Mesothelial cell of epicardium (in vitro differentiated cells): ENCODE data around the gene C9orf72. TPM values are rescaled to one million over a fixed set of nuclear protein-coding genes. Genes with fewer than 3 reads are reported as not detected.
A peak's percentile ranks its signal among the peaks of the same experiment; 100 is the strongest.

Source experiments
- DNase-seq, 2 experiments: peaks; one replicate each; pipeline ENCODE4 v3.0.0; 2021; ENCODE audit warnings: low spot score in 2 of 2; ENCODE audit not compliant: unreplicated experiment in 2 of 2
- H3K27ac Mint-ChIP-seq: 2 replicates; pipeline ENCODE4 v1.8.0; 2021; ENCODE audit warnings: mixed read lengths
- H3K27me3 Mint-ChIP-seq: 2 replicates; pipeline ENCODE4 v1.8.0; 2021; ENCODE audit warnings: low read depth, mixed read lengths
- H3K36me3 Mint-ChIP-seq: 2 replicates; pipeline ENCODE4 v1.8.0; 2021; ENCODE audit warnings: mixed read lengths
- H3K4me1 Mint-ChIP-seq: 2 replicates; pipeline ENCODE4 v1.8.0; 2021; ENCODE audit warnings: mixed read lengths
- H3K4me3 Mint-ChIP-seq: 2 replicates; pipeline ENCODE4 v1.8.0; 2021; ENCODE audit warnings: mild to moderate bottlenecking, moderate library complexity, mixed read lengths
- H3K9me3 Mint-ChIP-seq: 2 replicates; pipeline ENCODE4 v1.8.0; 2021; ENCODE audit warnings: mixed read lengths
- total RNA-seq: library from RNA; stranded (reverse); gene quantifications from 3 replicates; pipeline ENCODE4 v1.2.1, GENCODE V29; 2021
- TF ChIP-seq, protein P1 (sequence below): fragments of 200-600 bp; sonication (generic); IDR thresholded peaks from one replicate; pipeline ENCODE4 v1.5.0; 2021; ENCODE audit warnings: antibody characterized with exemption; ENCODE audit not compliant: unreplicated experiment

Gene C9orf72
- total RNA-seq, 1 donor from 2014 or later, result 22.0 TPM

DNA sequence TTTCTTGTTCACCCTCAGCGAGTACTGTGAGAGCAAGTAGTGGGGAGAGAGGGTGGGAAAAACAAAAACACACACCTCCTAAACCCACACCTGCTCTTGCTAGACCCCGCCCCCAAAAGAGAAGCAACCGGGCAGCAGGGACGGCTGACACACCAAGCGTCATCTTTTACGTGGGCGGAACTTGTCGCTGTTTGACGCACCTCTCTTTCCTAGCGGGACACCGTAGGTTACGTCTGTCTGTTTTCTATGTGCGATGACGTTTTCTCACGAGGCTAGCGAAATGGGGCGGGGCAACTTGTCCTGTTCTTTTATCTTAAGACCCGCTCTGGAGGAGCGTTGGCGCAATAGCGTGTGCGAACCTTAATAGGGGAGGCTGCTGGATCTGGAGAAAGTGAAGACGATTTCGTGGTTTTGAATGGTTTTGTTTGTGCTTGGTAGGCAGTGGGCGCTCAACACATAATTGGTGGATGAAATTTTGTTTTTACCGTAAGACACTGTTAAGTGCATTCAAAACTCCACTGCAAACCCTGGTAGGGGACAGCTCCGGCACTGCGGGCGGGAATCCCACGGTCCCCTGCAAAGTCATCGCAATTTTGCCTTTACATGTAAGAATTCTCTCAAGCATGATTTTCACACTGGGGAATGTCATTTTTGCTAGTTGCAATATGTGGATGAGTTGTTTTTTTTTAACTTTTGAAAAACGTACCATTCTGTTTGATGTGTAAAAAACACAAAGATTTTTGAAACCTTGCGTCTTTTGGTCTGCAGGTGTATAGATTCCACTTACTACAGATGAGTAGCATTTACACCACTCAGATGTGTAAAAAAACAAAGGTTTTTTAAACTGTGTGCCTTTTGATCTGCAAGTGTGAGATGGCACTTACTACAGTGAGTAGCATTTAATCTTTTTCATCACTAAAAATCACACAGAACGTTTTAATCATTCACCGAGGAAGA lies 631 bp upstream of the C9orf72 start:
- TF ChIP-seq, protein P1, sequence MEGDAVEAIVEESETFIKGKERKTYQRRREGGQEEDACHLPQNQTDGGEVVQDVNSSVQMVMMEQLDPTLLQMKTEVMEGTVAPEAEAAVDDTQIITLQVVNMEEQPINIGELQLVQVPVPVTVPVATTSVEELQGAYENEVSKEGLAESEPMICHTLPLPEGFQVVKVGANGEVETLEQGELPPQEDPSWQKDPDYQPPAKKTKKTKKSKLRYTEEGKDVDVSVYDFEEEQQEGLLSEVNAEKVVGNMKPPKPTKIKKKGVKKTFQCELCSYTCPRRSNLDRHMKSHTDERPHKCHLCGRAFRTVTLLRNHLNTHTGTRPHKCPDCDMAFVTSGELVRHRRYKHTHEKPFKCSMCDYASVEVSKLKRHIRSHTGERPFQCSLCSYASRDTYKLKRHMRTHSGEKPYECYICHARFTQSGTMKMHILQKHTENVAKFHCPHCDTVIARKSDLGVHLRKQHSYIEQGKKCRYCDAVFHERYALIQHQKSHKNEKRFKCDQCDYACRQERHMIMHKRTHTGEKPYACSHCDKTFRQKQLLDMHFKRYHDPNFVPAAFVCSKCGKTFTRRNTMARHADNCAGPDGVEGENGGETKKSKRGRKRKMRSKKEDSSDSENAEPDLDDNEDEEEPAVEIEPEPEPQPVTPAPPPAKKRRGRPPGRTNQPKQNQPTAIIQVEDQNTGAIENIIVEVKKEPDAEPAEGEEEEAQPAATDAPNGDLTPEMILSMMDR, result no peak
- Mint-ChIP-seq H3K9me3 (peaks cover 9% of the 10 kb centered on the region), H3K4me3 (peak overlapping the region; percentile 97), H3K27ac (peak overlapping the region; percentile 100), H3K27me3 (no peaks in the 10 kb centered on the region), H3K36me3 (peaks cover 2% of the 10 kb centered on the region), H3K4me1 (peaks cover 29% of the 10 kb centered on the region)
- peak; percentile 74 to 83 for DNase-seq

DNA sequence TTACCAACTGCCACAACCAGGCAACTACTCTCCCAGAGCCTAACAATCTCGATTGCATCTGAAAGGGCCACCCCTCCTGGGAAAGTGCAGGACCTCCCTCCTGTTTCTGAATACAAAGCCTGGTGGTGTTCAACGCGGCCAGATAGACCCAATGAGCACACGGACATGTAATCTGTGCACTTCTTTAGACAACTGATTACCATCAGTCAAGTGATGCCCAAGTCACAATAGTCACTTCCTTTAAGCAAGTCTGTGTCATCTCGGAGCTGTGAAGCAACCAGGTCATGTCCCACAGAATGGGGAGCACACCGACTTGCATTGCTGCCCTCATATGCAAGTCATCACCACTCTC lies 739 bp downstream of the C9orf72 start:
- TF ChIP-seq, protein P1, result no peak
- DNase-seq, result no peak
- no peaks in the 10 kb centered on the region for H3K27me3 Mint-ChIP-seq
- H3K36me3 Mint-ChIP-seq, result no peaks in the 10 kb centered on the region
- peaks cover 29% of the 10 kb centered on the region for H3K4me1 Mint-ChIP-seq
- H3K27ac Mint-ChIP-seq, result peak overlapping the region; percentile 92
- H3K4me3 Mint-ChIP-seq, result peak overlapping the region; percentile 85
- H3K9me3 Mint-ChIP-seq, result no peaks in the 10 kb centered on the region

DNA sequence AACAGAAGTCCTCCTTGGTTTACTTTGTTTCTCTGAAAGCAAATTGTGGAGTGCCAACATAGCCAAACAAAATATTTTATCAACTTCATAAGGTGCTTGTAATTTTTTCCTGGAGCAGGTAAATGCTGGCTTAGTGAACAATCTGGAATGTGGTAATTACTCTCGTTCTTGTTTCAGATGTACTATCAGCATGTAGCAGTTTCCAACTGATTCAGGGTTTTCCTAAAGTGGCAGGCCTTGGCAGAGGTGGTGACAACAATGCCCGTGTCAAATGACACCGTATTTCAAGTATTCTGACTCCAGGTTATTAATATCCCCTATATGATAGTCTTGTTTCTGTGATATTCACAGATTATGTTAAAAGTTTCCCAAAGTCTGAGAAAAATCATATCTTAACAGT lies 1.2 kb downstream of the C9orf72 start:
- H3K4me3 Mint-ChIP-seq, result peak overlapping the region; percentile 85
- H3K36me3 Mint-ChIP-seq, result no peaks in the 10 kb centered on the region
- no peaks in the 10 kb centered on the region for H3K9me3 Mint-ChIP-seq
- TF ChIP-seq, protein P1, result no peak
- peak overlapping the region; percentile 92 for H3K27ac Mint-ChIP-seq
- H3K4me1 Mint-ChIP-seq, result peaks cover 29% of the 10 kb centered on the region
- H3K27me3 Mint-ChIP-seq, result no peaks in the 10 kb centered on the region
- DNase-seq, result no peak

DNA sequence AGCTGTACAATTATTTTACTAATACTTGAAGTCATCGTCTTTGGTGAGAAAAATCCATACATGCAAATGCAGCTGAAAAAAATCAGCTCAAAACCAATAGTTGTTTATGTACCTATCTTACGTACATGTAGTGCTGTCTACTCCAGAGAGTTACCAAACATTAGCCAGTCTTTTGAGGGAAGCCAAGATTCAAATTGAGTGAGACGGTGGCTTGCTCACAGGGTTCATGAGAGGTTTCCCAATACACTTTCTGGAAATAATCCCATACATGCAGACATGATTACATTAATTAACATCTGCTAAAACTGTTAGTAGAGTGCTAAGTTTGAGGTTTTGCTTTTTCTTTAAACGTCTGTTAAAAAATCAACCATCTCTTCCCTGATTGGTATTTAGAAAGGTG lies 2.3 kb downstream of the C9orf72 start:
- TF ChIP-seq, protein P1, result no peak
- no peaks in the 10 kb centered on the region for H3K27me3 Mint-ChIP-seq
- peaks cover 4% of the 10 kb centered on the region for H3K36me3 Mint-ChIP-seq
- no peak overlapping the region for H3K27ac Mint-ChIP-seq
- H3K4me3 Mint-ChIP-seq, result no peak overlapping the region
- no peaks in the 10 kb centered on the region for H3K9me3 Mint-ChIP-seq
- no peak for DNase-seq
- H3K4me1 Mint-ChIP-seq, result peaks cover 29% of the 10 kb centered on the region

DNA sequence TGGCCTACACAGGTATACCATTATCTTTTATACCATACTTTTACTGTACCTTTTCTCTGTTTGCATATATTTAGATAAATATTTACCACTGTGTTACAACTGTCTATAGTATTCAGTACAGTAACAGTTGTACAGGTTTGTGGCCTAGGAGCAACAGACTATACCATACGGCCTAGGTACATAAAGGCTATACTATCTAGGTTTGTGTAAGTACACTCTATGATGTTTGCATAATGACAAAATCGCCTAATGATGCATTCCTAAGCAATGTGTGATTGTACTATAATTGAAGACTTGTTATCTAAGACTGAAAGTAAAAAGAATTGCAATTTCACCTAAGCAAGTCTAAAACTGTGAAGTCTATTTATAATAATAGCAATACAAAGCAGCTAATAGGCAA lies 3.9 kb downstream of the C9orf72 start:
- Mint-ChIP-seq H3K27me3 (no peaks in the 10 kb centered on the region), H3K27ac (no peak overlapping the region), H3K4me3 (no peak overlapping the region), H3K4me1 (peaks cover 23% of the 10 kb centered on the region), H3K36me3 (peaks cover 4% of the 10 kb centered on the region), H3K9me3 (no peaks in the 10 kb centered on the region)
- DNase-seq, result no peak
- TF ChIP-seq, protein P1, result no peak
